ENCODE data around the gene CAVIN4. TPM values are rescaled to one million over a fixed set of nuclear protein-coding genes. Genes with fewer than 3 reads are reported as not detected.

Gene CAVIN4
- total and polyA plus RNA-seq, 2 donors (not counting 1 experiment from before 2014, with no cell fraction given): 0.50 to 1.5 TPM

- Histone ChIP-seq H2AFZ (ENCODE audit: low read length) (no peak overlapping the region), H3K27me3 (ENCODE audit: control insufficient read depth, insufficient read depth, low read length) (no peaks in the 10 kb centered on the region), H3K4me1 (ENCODE audit: control insufficient read depth, extremely low read depth, insufficient read depth, low read length) (peaks cover 12% of the 10 kb centered on the region), H3K79me2 (ENCODE audit: control insufficient read depth, insufficient read depth, low read length) (no peaks in the 10 kb centered on the region), H3K27ac (ENCODE audit: insufficient read depth, low read length) (no peak overlapping the region), H3K9me3 (ENCODE audit: control insufficient read depth, insufficient read depth, low read depth, low read length) (no peaks in the 10 kb centered on the region), H3K36me3 (ENCODE audit: control insufficient read depth, insufficient read depth, low read length) (no peaks in the 10 kb centered on the region), H3K9ac (ENCODE audit: insufficient read depth, low read length) (no peak overlapping the region), H3K4me2 (ENCODE audit: extremely low read depth, insufficient read depth, low read length) (peak overlapping the region; percentile 42), H3K4me3 (replicated peaks in 1 of 4; ENCODE audit: control extremely low read depth in 1 of 4, insufficient read depth in 1 of 4, low read depth in 3 of 4, low read length in 4 of 4) (no peak overlapping the region), H4K20me1 (ENCODE audit: control insufficient read depth, extremely low read depth, insufficient read depth, low read length) (no peaks in the 10 kb centered on the region)
- no peak for TF ChIP-seq EZH2 (IDR thresholded peaks at IDR 0.05; ENCODE audit: low read length, missing control alignments)
- no peak for TF ChIP-seq CTCF (conservative IDR thresholded peaks at IDR 0.05 in 1 of 2, IDR thresholded peaks at IDR 0.05 in 1 of 2; ENCODE audit: low read depth in 1 of 2, low read length in 2 of 2)
- DNase-seq (ENCODE audit: low read depth in 2 of 2): peak; percentile 38 to 89
Measured at GRCh38 chr9:100589582-100589981, 11.7 kb downstream of the CAVIN4 start.

GRCh38 chr9:100590481-100590880 lies 12.6 kb downstream of the CAVIN4 start:
- Histone ChIP-seq H3K79me2 (ENCODE audit: control insufficient read depth, insufficient read depth, low read length) (no peaks in the 10 kb centered on the region), H2AFZ (ENCODE audit: low read length) (no peak overlapping the region), H3K27ac (ENCODE audit: insufficient read depth, low read length) (no peak overlapping the region), H3K27me3 (ENCODE audit: control insufficient read depth, insufficient read depth, low read length) (no peaks in the 10 kb centered on the region), H3K4me3 (replicated peaks in 1 of 4; ENCODE audit: control extremely low read depth in 1 of 4, insufficient read depth in 1 of 4, low read depth in 3 of 4, low read length in 4 of 4) (no peak overlapping the region), H3K4me2 (ENCODE audit: extremely low read depth, insufficient read depth, low read length) (peak overlapping the region; percentile 42), H3K9ac (ENCODE audit: insufficient read depth, low read length) (no peak overlapping the region), H3K9me3 (ENCODE audit: control insufficient read depth, insufficient read depth, low read depth, low read length) (no peaks in the 10 kb centered on the region), H4K20me1 (ENCODE audit: control insufficient read depth, extremely low read depth, insufficient read depth, low read length) (no peaks in the 10 kb centered on the region), H3K36me3 (ENCODE audit: control insufficient read depth, insufficient read depth, low read length) (no peaks in the 10 kb centered on the region), H3K4me1 (ENCODE audit: control insufficient read depth, extremely low read depth, insufficient read depth, low read length) (peaks cover 12% of the 10 kb centered on the region)
- peak; percentile 78 to 84 for DNase-seq (ENCODE audit: low read depth in 2 of 2)
- no peak for TF ChIP-seq CTCF (conservative IDR thresholded peaks at IDR 0.05 in 1 of 2, IDR thresholded peaks at IDR 0.05 in 1 of 2; ENCODE audit: low read depth in 1 of 2, low read length in 2 of 2)
- TF ChIP-seq EZH2 (IDR thresholded peaks at IDR 0.05; ENCODE audit: low read length, missing control alignments): no peak

- Histone ChIP-seq H3K4me2 (ENCODE audit: extremely low read depth, insufficient read depth, low read length) (no peak overlapping the region), H3K9me3 (ENCODE audit: control insufficient read depth, insufficient read depth, low read depth, low read length) (no peaks in the 10 kb centered on the region), H3K4me1 (ENCODE audit: control insufficient read depth, extremely low read depth, insufficient read depth, low read length) (peaks cover 12% of the 10 kb centered on the region), H3K4me3 (replicated peaks in 1 of 4; ENCODE audit: control extremely low read depth in 1 of 4, insufficient read depth in 1 of 4, low read depth in 3 of 4, low read length in 4 of 4) (no peak overlapping the region), H3K27me3 (ENCODE audit: control insufficient read depth, insufficient read depth, low read length) (no peaks in the 10 kb centered on the region), H3K27ac (ENCODE audit: insufficient read depth, low read length) (no peak overlapping the region), H3K36me3 (ENCODE audit: control insufficient read depth, insufficient read depth, low read length) (no peaks in the 10 kb centered on the region), H3K79me2 (ENCODE audit: control insufficient read depth, insufficient read depth, low read length) (no peaks in the 10 kb centered on the region), H4K20me1 (ENCODE audit: control insufficient read depth, extremely low read depth, insufficient read depth, low read length) (no peaks in the 10 kb centered on the region), H2AFZ (ENCODE audit: low read length) (no peak overlapping the region), H3K9ac (ENCODE audit: insufficient read depth, low read length) (no peak overlapping the region)
- no peak for DNase-seq (ENCODE audit: low read depth in 2 of 2)
- TF ChIP-seq EZH2 (IDR thresholded peaks at IDR 0.05; ENCODE audit: low read length, missing control alignments): no peak
- no peak for TF ChIP-seq CTCF (conservative IDR thresholded peaks at IDR 0.05 in 1 of 2, IDR thresholded peaks at IDR 0.05 in 1 of 2; ENCODE audit: low read depth in 1 of 2, low read length in 2 of 2)
Measured at GRCh38 chr9:100591139-100591538, 13.3 kb downstream of the CAVIN4 start.

All from fibroblast of lung (primary cell).